LNCAP (cell line): ENCODE measurements around the gene DCXR.
A peak's percentile ranks its signal among the peaks of the same experiment; 100 is the strongest.

Source experiments
- CTCF ChIP-seq: fragments of 450-650 bp; IDR thresholded peaks from 2 replicates; pipeline ENCODE4 v1.5.1; 2017; ENCODE audit warnings: mild to moderate bottlenecking

Gene DCXR

GRCh38 chr17:82019690-82020571, 17.6 kb downstream of the DCXR start:
- peak; percentile 89 for TF ChIP-seq CTCF

- TF ChIP-seq CTCF: no peak
Measured at GRCh38 chr17:82018989-82019689, 18.4 kb downstream of the DCXR start.

GRCh38 chr17:82018152-82018988, 19.1 kb downstream of the DCXR start:
- TF ChIP-seq CTCF: no peak

- TF ChIP-seq CTCF: no peak
Measured at GRCh38 chr17:82017612-82018151, 19.8 kb downstream of the DCXR start.

GRCh38 chr17:82016875-82017459, 20.5 kb downstream of the DCXR start:
- no peak for TF ChIP-seq CTCF

GRCh38 chr17:82016061-82016874, 21.2 kb downstream of the DCXR start:
- TF ChIP-seq CTCF: no peak
